T-cell (primary cell): ENCODE data around the gene MED4. TPM values are rescaled to one million over a fixed set of nuclear protein-coding genes. Genes with fewer than 3 reads are reported as not detected.

Experiments used
- ATAC-seq, 4 experiments: fragments of 200-7000 bp in 3 of 4; fragments of 150-1000 bp in 1 of 4; cut with Tn5 transposase; replicated peaks in 1 of 4; 1 replicate in 3 of 4; 2 replicates in 1 of 4; pipeline ENCODE4 v1.10.0; 2021; ENCODE audit warnings: moderate library complexity in 3 of 4, mild to moderate bottlenecking in 2 of 4, moderate number of reproducible peaks in 1 of 4
- CTCF ChIA-PET, 2 donors: fragments of 300-600 bp; sonication (Branson Sonifier 250); formaldehyde crosslinking; loops; one replicate each; lab custom pipeline; 2022; ENCODE audit warnings: antibody characterized with exemption in 2 of 2; lab: Charles Lee
- POLR2A ChIA-PET, 2 donors: fragments of 300-600 bp; sonication (Branson Sonifier 250); formaldehyde crosslinking; loops; one replicate each; lab custom pipeline; 2022; ENCODE audit warnings: antibody characterized with exemption in 2 of 2; lab: Charles Lee
- DNase-seq, 35 experiments: peaks; one replicate each; pipeline versions ENCODE4 v3.0.0 to v3.0.0-alpha.2; 2013 to 2023
- H3K27ac ChIP-seq: one replicate; pipeline ENCODE4 v1.5.1; 2013; ENCODE audit warnings: low read length
- H3K27me3 ChIP-seq, 2 experiments: replicated peaks in 1 of 2; 1 replicate in 1 of 2; 2 replicates in 1 of 2; pipeline versions ENCODE4 v1.6.1 to v1.7.0; 2013; ENCODE audit warnings: low read length in 1 of 2, mixed read lengths in 1 of 2; ENCODE audit not compliant: control insufficient read depth in 2 of 2, insufficient read depth in 2 of 2; ENCODE audit errors: extremely low read depth in 1 of 2
- H3K36me3 ChIP-seq, 2 donors: 1 replicate in 1 of 2; 2 replicates in 1 of 2; pipeline versions ENCODE4 v1.6.1 to v1.7.0; 2013; ENCODE audit warnings: low read length in 1 of 2; ENCODE audit not compliant: control insufficient read depth in 2 of 2, insufficient read depth in 1 of 2; ENCODE audit errors: extremely low read depth in 1 of 2
- H3K4me1 ChIP-seq, 2 experiments: 1 replicate in 1 of 2; 2 replicates in 1 of 2; pipeline versions ENCODE4 v1.6.1 to v1.7.0; 2013; ENCODE audit warnings: low read length in 2 of 2, mixed read lengths in 1 of 2; ENCODE audit not compliant: insufficient read depth in 2 of 2, control insufficient read depth in 1 of 2; ENCODE audit errors: extremely low read depth in 1 of 2
- H3K4me3 ChIP-seq, 2 donors: 1 replicate in 1 of 2; 2 replicates in 1 of 2; pipeline versions ENCODE4 v1.5.1 to v1.7.0; 2013; ENCODE audit warnings: mild to moderate bottlenecking in 2 of 2, low read length in 1 of 2, moderate library complexity in 1 of 2; ENCODE audit not compliant: control insufficient read depth in 1 of 2; ENCODE audit errors: extremely low read depth in 1 of 2
- H3K9me3 ChIP-seq: 2 replicates; pipeline ENCODE4 v1.7.0; 2013
- H3K27ac Mint-ChIP-seq, 2 donors: one replicate each; pipeline ENCODE4 v1.8.0; 2020 to 2021; ENCODE audit warnings: mild to moderate bottlenecking in 2 of 2, mixed read lengths in 2 of 2
- H3K27me3 Mint-ChIP-seq, 2 donors: one replicate each; pipeline ENCODE4 v1.8.0; 2021 to 2022; ENCODE audit warnings: mixed read lengths in 2 of 2
- H3K36me3 Mint-ChIP-seq: one replicate; pipeline ENCODE4 v1.8.0; 2021; ENCODE audit warnings: mixed read lengths
- H3K4me1 Mint-ChIP-seq, 3 donors: one replicate each; pipeline ENCODE4 v1.8.0; 2020 to 2022; ENCODE audit warnings: mixed read lengths in 3 of 3, mild to moderate bottlenecking in 1 of 3
- H3K4me3 Mint-ChIP-seq, 3 donors: one replicate each; pipeline ENCODE4 v1.8.0; 2020 to 2022; ENCODE audit warnings: mild to moderate bottlenecking in 3 of 3, mixed read lengths in 3 of 3, moderate library complexity in 3 of 3
- H3K9me3 Mint-ChIP-seq, 3 donors: one replicate each; pipeline ENCODE4 v1.8.0; 2020 to 2022; ENCODE audit warnings: mixed read lengths in 3 of 3
- WGBS: methylation state at CpG from one replicate; pipeline ENCODE4 v1.1.5; 2013; ENCODE audit warnings: missing lambda C conversion rate; ENCODE audit not compliant: insufficient coverage; 5-methylcytosine and 5-hydroxymethylcytosine counted together
- total RNA-seq, 35 experiments: library from RNA in 6 of 35; stranded (reverse) in 6 of 35; fragments of 120-200 nt in 1 of 35; gene quantifications; one replicate each; pipeline versions ENCODE4 v1.2.1 to v1.2.4 and lab custom pipeline; 2013 to 2026

MED4 gene
- total RNA-seq, 5 donors from 2014 or later (not counting 1 experiment from before 2014, with no cell fraction given), result 43.7 to 51.3 (median 45.7) TPM

DNA sequence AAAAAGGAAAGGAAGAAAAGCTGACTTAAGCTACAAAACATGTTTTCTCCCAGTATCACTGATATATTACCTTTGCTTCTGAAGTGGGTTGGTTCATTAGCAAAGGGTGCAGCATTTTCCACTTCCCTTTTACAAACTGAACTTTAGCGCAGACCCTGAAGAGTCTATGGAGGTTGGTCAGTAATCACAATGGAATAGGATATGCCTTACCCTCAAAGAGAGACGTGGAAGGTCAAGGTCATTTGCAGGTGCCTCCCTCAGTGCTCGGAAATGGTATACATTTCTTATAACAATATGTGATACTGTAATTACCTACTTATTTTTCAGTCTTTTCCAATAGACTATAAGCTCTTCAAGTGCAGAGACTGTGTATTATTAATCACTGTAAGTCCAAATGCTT lies 21.9 kb upstream of the MED4 start:
- Mint-ChIP-seq H3K36me3 (no peaks in the 10 kb centered on the region), H3K4me3 (no peak overlapping the region), H3K9me3 (no peaks in the 10 kb centered on the region), H3K27ac (no peak overlapping the region), H3K4me1 (no peaks in the 10 kb centered on the region), H3K27me3 (peaks cover 6 to 8% of the 10 kb centered on the region in 2 donors)
- no peak overlapping the region for H3K4me3 ChIP-seq
- H3K9me3 ChIP-seq, result no peaks in the 10 kb centered on the region
- POLR2A ChIA-PET, result no interaction called here
- H3K27ac ChIP-seq, result no peak overlapping the region
- H3K27me3 ChIP-seq, result peaks cover 0 to 2% of the 10 kb centered on the region in 2 experiments
- CTCF ChIA-PET, result no interaction called here
- no peaks in the 10 kb centered on the region for H3K4me1 ChIP-seq
- H3K36me3 ChIP-seq, result no peaks in the 10 kb centered on the region
- WGBS, result no CpG with 5 or more reads among the region's 3 CpGs
- no peak for ATAC-seq
- DNase-seq, result no peak

- H3K27me3 Mint-ChIP-seq, result peaks cover 8% of the 10 kb centered on the region in 2 donors
- no peak overlapping the region for H3K27ac Mint-ChIP-seq
- no peak for ATAC-seq
- WGBS, result 100% methylated on average over 1 of the region's 1 CpG
- H3K36me3 Mint-ChIP-seq, result no peaks in the 10 kb centered on the region
- CTCF ChIA-PET, result no interaction called here
- Histone ChIP-seq H3K9me3 (no peaks in the 10 kb centered on the region), H3K27me3 (peaks cover 0 to 2% of the 10 kb centered on the region in 2 experiments), H3K27ac (no peak overlapping the region), H3K36me3 (no peaks in the 10 kb centered on the region), H3K4me1 (no peaks in the 10 kb centered on the region), H3K4me3 (no peak overlapping the region)
- H3K4me1 Mint-ChIP-seq, result no peaks in the 10 kb centered on the region
- no peak overlapping the region for H3K4me3 Mint-ChIP-seq
- POLR2A ChIA-PET, result no interaction called here
- H3K9me3 Mint-ChIP-seq, result no peaks in the 10 kb centered on the region
- no peak for DNase-seq
Observed at GRCh38 chr13:48113756-48114130, 18.8 kb upstream of the MED4 start.

GRCh38 chr13:48112896-48113755 lies 18.2 kb upstream of the MED4 start:
- Histone ChIP-seq H3K27ac (no peak overlapping the region), H3K4me1 (no peaks in the 10 kb centered on the region), H3K4me3 (no peak overlapping the region), H3K36me3 (no peaks in the 10 kb centered on the region), H3K27me3 (peaks cover 0 to 2% of the 10 kb centered on the region in 2 experiments), H3K9me3 (no peaks in the 10 kb centered on the region)
- POLR2A ChIA-PET, result no interaction called here
- ATAC-seq (no peak), DNase-seq (no peak)
- H3K4me3 Mint-ChIP-seq, result no peak overlapping the region
- H3K4me1 Mint-ChIP-seq, result no peaks in the 10 kb centered on the region
- CTCF ChIA-PET, result interaction anchor here in 1 of 2 donors (0.6 kb wide), 1 partner anchor 467 kb away, joined by 4 read pairs; no protein-coding TSS in a partner anchor
- H3K36me3 Mint-ChIP-seq, result no peaks in the 10 kb centered on the region
- H3K27ac Mint-ChIP-seq, result no peak overlapping the region
- no CpG with 5 or more reads among the region's 5 CpGs for WGBS
- no peaks in the 10 kb centered on the region for H3K9me3 Mint-ChIP-seq
- H3K27me3 Mint-ChIP-seq, result peaks cover 8% of the 10 kb centered on the region in 2 donors

GRCh38 chr13:48110931-48111721 lies 16.2 kb upstream of the MED4 start:
- Mint-ChIP-seq H3K27me3 (peaks cover 8% of the 10 kb centered on the region in 2 donors), H3K27ac (no peak overlapping the region), H3K4me3 (no peak overlapping the region), H3K36me3 (no peaks in the 10 kb centered on the region), H3K4me1 (no peaks in the 10 kb centered on the region), H3K9me3 (no peaks in the 10 kb centered on the region)
- DNase-seq (no peak), ATAC-seq (no peak)
- Histone ChIP-seq H3K4me3 (no peak overlapping the region), H3K9me3 (no peaks in the 10 kb centered on the region), H3K36me3 (no peaks in the 10 kb centered on the region), H3K27ac (no peak overlapping the region), H3K4me1 (no peaks in the 10 kb centered on the region), H3K27me3 (no peaks in the 10 kb centered on the region)
- ChIA-PET POLR2A (interaction anchor here in 1 of 2 donors (0.6 kb wide), 1 partner anchor 857 kb away, joined by 3 read pairs; no protein-coding TSS in a partner anchor), CTCF (no interaction called here)
- WGBS, result 41% methylated on average over 2 of the region's 3 CpGs

GRCh38 chr13:48110132-48110868 lies 15.4 kb upstream of the MED4 start:
- POLR2A ChIA-PET, result interaction anchor here in 1 of 2 donors (0.5 to 0.6 kb wide), 3 partner anchors 415 to 858 kb away, joined by 3 read pairs; no protein-coding TSS in a partner anchor
- peaks cover 6 to 12% of the 10 kb centered on the region in 2 donors for H3K27me3 Mint-ChIP-seq
- H3K27ac Mint-ChIP-seq, result no peak overlapping the region
- DNase-seq, result no peak
- no peak overlapping the region for H3K4me3 Mint-ChIP-seq
- no peaks in the 10 kb centered on the region for H3K4me1 ChIP-seq
- H3K9me3 ChIP-seq, result no peaks in the 10 kb centered on the region
- CTCF ChIA-PET, result no interaction called here
- H3K27me3 ChIP-seq, result no peaks in the 10 kb centered on the region
- no peak overlapping the region for H3K27ac ChIP-seq
- H3K36me3 Mint-ChIP-seq, result no peaks in the 10 kb centered on the region
- no peak for ATAC-seq
- no peaks in the 10 kb centered on the region for H3K4me1 Mint-ChIP-seq
- H3K4me3 ChIP-seq, result no peak overlapping the region
- H3K36me3 ChIP-seq, result no peaks in the 10 kb centered on the region
- H3K9me3 Mint-ChIP-seq, result no peaks in the 10 kb centered on the region
- 75% methylated on average over 1 of the region's 3 CpGs for WGBS

GRCh38 chr13:48108106-48108505 lies 13.2 kb upstream of the MED4 start:
- ATAC-seq (no peak), DNase-seq (no peak)
- Histone ChIP-seq H3K4me3 (no peak overlapping the region), H3K27me3 (no peaks in the 10 kb centered on the region), H3K4me1 (no peaks in the 10 kb centered on the region), H3K36me3 (no peaks in the 10 kb centered on the region), H3K27ac (no peak overlapping the region), H3K9me3 (no peaks in the 10 kb centered on the region)
- Mint-ChIP-seq H3K27ac (no peak overlapping the region), H3K27me3 (peaks cover 0 to 11% of the 10 kb centered on the region in 2 donors), H3K4me1 (no peaks in the 10 kb centered on the region), H3K9me3 (no peaks in the 10 kb centered on the region), H3K4me3 (no peak overlapping the region), H3K36me3 (no peaks in the 10 kb centered on the region)
- POLR2A ChIA-PET, result no interaction called here
- CTCF ChIA-PET, result no interaction called here
- WGBS, result 80% methylated on average over 2 of the region's 4 CpGs
